ENCODE results near the gene UPF1.

Gene UPF1

GRCh38 chr19:18788529-18789421 lies 43.0 kb upstream of the UPF1 start:
- no peaks in the 10 kb centered on the region for H3K36me3 ChIP-seq (ENCODE audit: control insufficient read depth in 4 of 4, insufficient read depth in 4 of 4, low read length in 3 of 4)
- peaks cover 0 to 2% (median 0%) of the 10 kb centered on the region in 5 experiments for H3K9me3 ChIP-seq (ENCODE audit: control extremely low read depth in 1 of 5, control insufficient read depth in 4 of 5, insufficient read depth in 2 of 5, low read depth in 1 of 5, low read length in 4 of 5)
- CTCF ChIA-PET = interaction anchor here (1.2 kb wide), 1 partner anchor 58 kb away, joined by 3 read pairs; no protein-coding TSS in a partner anchor
- peaks cover 0 to 96% (median 38%) of the 10 kb centered on the region in 5 experiments for H3K27me3 ChIP-seq (replicated peaks in 2 of 5; ENCODE audit: control insufficient read depth in 4 of 5, insufficient read depth in 5 of 5, low read length in 4 of 5)
- H3K4me3 ChIP-seq (ENCODE audit: control insufficient read depth in 1 of 7, extremely low read depth in 1 of 7, insufficient read depth in 4 of 7, low read depth in 2 of 7, low read length in 6 of 7) = peak overlapping the region in 3 of 7 experiments; percentile 14 to 28 (median 17)
- H3K27ac ChIP-seq (ENCODE audit: insufficient read depth in 1 of 2, low read depth in 1 of 2, low read length in 2 of 2, poor library complexity in 1 of 2, severe bottlenecking in 2 of 2) = no peak overlapping the region
- POLR2A ChIA-PET = interaction anchor here (1.3 kb wide), 1 partner anchor 43 kb away, joined by 4 read pairs; the partner anchor contains the start of gene UPF1
- peaks cover 0 to 43% (median 30%) of the 10 kb centered on the region in 4 experiments for H3K4me1 ChIP-seq (ENCODE audit: control extremely low read depth in 1 of 4, control insufficient read depth in 4 of 4, insufficient read depth in 4 of 4, low read length in 3 of 4)
- WGBS (ENCODE audit: insufficient coverage) = 8% methylated on average over 42 of the region's 68 CpGs
- DNase-seq = no peak

- POLR2A ChIA-PET = interaction anchor here (1.3 kb wide), 1 partner anchor 42 kb away, joined by 4 read pairs; the partner anchor contains the start of gene UPF1
- Histone ChIP-seq H3K4me3 (ENCODE audit: control insufficient read depth in 1 of 7, extremely low read depth in 1 of 7, insufficient read depth in 4 of 7, low read depth in 2 of 7, low read length in 6 of 7) (peak overlapping the region in 3 of 7 experiments; percentile 28 to 58 (median 46)), H3K27ac (ENCODE audit: insufficient read depth in 1 of 2, low read depth in 1 of 2, low read length in 2 of 2, poor library complexity in 1 of 2, severe bottlenecking in 2 of 2) (no peak overlapping the region), H3K4me1 (ENCODE audit: control extremely low read depth in 1 of 4, control insufficient read depth in 4 of 4, insufficient read depth in 4 of 4, low read length in 3 of 4) (peaks cover 0 to 43% (median 30%) of the 10 kb centered on the region in 4 experiments), H3K36me3 (ENCODE audit: control insufficient read depth in 4 of 4, insufficient read depth in 4 of 4, low read length in 3 of 4) (no peaks in the 10 kb centered on the region), H3K27me3 (replicated peaks in 2 of 5; ENCODE audit: control insufficient read depth in 4 of 5, insufficient read depth in 5 of 5, low read length in 4 of 5) (peaks cover 0 to 96% (median 40%) of the 10 kb centered on the region in 5 experiments), H3K9me3 (ENCODE audit: control extremely low read depth in 1 of 5, control insufficient read depth in 4 of 5, insufficient read depth in 2 of 5, low read depth in 1 of 5, low read length in 4 of 5) (peaks cover 0 to 2% (median 0%) of the 10 kb centered on the region in 5 experiments)
- no peak for DNase-seq
- 1% methylated on average over 26 of the region's 38 CpGs for WGBS (ENCODE audit: insufficient coverage)
- CTCF ChIA-PET = no interaction called here
Observed at GRCh38 chr19:18789422-18789869, 42.3 kb upstream of the UPF1 start.

- Histone ChIP-seq H3K27ac (ENCODE audit: insufficient read depth in 1 of 2, low read depth in 1 of 2, low read length in 2 of 2, poor library complexity in 1 of 2, severe bottlenecking in 2 of 2) (no peak overlapping the region), H3K27me3 (replicated peaks in 2 of 5; ENCODE audit: control insufficient read depth in 4 of 5, insufficient read depth in 5 of 5, low read length in 4 of 5) (peaks cover 0 to 96% (median 43%) of the 10 kb centered on the region in 5 experiments), H3K4me1 (ENCODE audit: control extremely low read depth in 1 of 4, control insufficient read depth in 4 of 4, insufficient read depth in 4 of 4, low read length in 3 of 4) (peaks cover 0 to 43% (median 30%) of the 10 kb centered on the region in 4 experiments), H3K4me3 (ENCODE audit: control insufficient read depth in 1 of 7, extremely low read depth in 1 of 7, insufficient read depth in 4 of 7, low read depth in 2 of 7, low read length in 6 of 7) (peak overlapping the region in 3 of 7 experiments; percentile 42 to 58 (median 46)), H3K36me3 (ENCODE audit: control insufficient read depth in 4 of 4, insufficient read depth in 4 of 4, low read length in 3 of 4) (no peaks in the 10 kb centered on the region), H3K9me3 (ENCODE audit: control extremely low read depth in 1 of 5, control insufficient read depth in 4 of 5, insufficient read depth in 2 of 5, low read depth in 1 of 5, low read length in 4 of 5) (peaks cover 0 to 2% (median 0%) of the 10 kb centered on the region in 5 experiments)
- CTCF ChIA-PET = no interaction called here
- DNase-seq = peak; percentile 33 to 69 (median 61)
- WGBS (ENCODE audit: insufficient coverage) = under 1% methylated on average over 44 of the region's 65 CpGs
- POLR2A ChIA-PET = interaction anchor here (1.3 kb wide), 1 partner anchor 42 kb away, joined by 4 read pairs; the partner anchor contains the start of gene UPF1
Observed at GRCh38 chr19:18789883-18790565, 41.7 kb upstream of the UPF1 start.

GRCh38 chr19:18790566-18791314 lies 41.0 kb upstream of the UPF1 start, which contains the start of gene COMP:
TSS of gene COMP (minus strand) at chr19:18791305. CDS start at chr19:18791269, 36 bp downstream.
- ChIA-PET CTCF (no interaction called here), POLR2A (interaction anchor here (0.7 kb wide), 1 partner anchor 210 kb away, joined by 3 read pairs; no protein-coding TSS in a partner anchor)
- H3K4me3 ChIP-seq (ENCODE audit: control insufficient read depth in 1 of 7, extremely low read depth in 1 of 7, insufficient read depth in 4 of 7, low read depth in 2 of 7, low read length in 6 of 7) = peak within 1 kb of the TSS in 3 of 7 experiments; percentile 42 to 58 (median 46)
- DNase-seq = peak in 2 of 3 donors; percentile 43 to 44
- 2% methylated on average over 53 of the region's 61 CpGs for WGBS (ENCODE audit: insufficient coverage)
- H3K27ac ChIP-seq (ENCODE audit: insufficient read depth in 1 of 2, low read depth in 1 of 2, low read length in 2 of 2, poor library complexity in 1 of 2, severe bottlenecking in 2 of 2) = no peak within 1 kb of the TSS
- peaks cover 0 to 41% (median 27%) of the 10 kb centered on the region in 4 experiments for H3K4me1 ChIP-seq (ENCODE audit: control extremely low read depth in 1 of 4, control insufficient read depth in 4 of 4, insufficient read depth in 4 of 4, low read length in 3 of 4)
- no peaks in the 10 kb centered on the region for H3K36me3 ChIP-seq (ENCODE audit: control insufficient read depth in 4 of 4, insufficient read depth in 4 of 4, low read length in 3 of 4)
- peaks cover 0 to 97% (median 47%) of the 10 kb centered on the region in 5 experiments for H3K27me3 ChIP-seq (replicated peaks in 2 of 5; ENCODE audit: control insufficient read depth in 4 of 5, insufficient read depth in 5 of 5, low read length in 4 of 5)
- peaks cover 0 to 2% (median 0%) of the 10 kb centered on the region in 5 experiments for H3K9me3 ChIP-seq (ENCODE audit: control extremely low read depth in 1 of 5, control insufficient read depth in 4 of 5, insufficient read depth in 2 of 5, low read depth in 1 of 5, low read length in 4 of 5)

- H3K27me3 ChIP-seq (replicated peaks in 2 of 5; ENCODE audit: control insufficient read depth in 4 of 5, insufficient read depth in 5 of 5, low read length in 4 of 5) = peaks cover 0 to 97% (median 50%) of the 10 kb centered on the region in 5 experiments
- WGBS (ENCODE audit: insufficient coverage) = 0% methylated on average over 4 of the region's 21 CpGs
- CTCF ChIA-PET = no interaction called here
Observed at GRCh38 chr19:18791315-18791678, 40.5 kb upstream of the UPF1 start.

GRCh38 chr19:18792661-18793060 lies 39.1 kb upstream of the UPF1 start:
- Histone ChIP-seq H3K4me3 (ENCODE audit: control insufficient read depth in 1 of 7, extremely low read depth in 1 of 7, insufficient read depth in 4 of 7, low read depth in 2 of 7, low read length in 6 of 7) (no peak overlapping the region), H3K27me3 (replicated peaks in 2 of 5; ENCODE audit: control insufficient read depth in 4 of 5, insufficient read depth in 5 of 5, low read length in 4 of 5) (peaks cover 0 to 96% (median 46%) of the 10 kb centered on the region in 5 experiments), H3K4me1 (ENCODE audit: control extremely low read depth in 1 of 4, control insufficient read depth in 4 of 4, insufficient read depth in 4 of 4, low read length in 3 of 4) (peaks cover 0 to 37% (median 22%) of the 10 kb centered on the region in 4 experiments), H3K27ac (ENCODE audit: insufficient read depth in 1 of 2, low read depth in 1 of 2, low read length in 2 of 2, poor library complexity in 1 of 2, severe bottlenecking in 2 of 2) (no peak overlapping the region), H3K36me3 (ENCODE audit: control insufficient read depth in 4 of 4, insufficient read depth in 4 of 4, low read length in 3 of 4) (no peaks in the 10 kb centered on the region), H3K9me3 (ENCODE audit: control extremely low read depth in 1 of 5, control insufficient read depth in 4 of 5, insufficient read depth in 2 of 5, low read depth in 1 of 5, low read length in 4 of 5) (no peaks in the 10 kb centered on the region)
- DNase-seq = no peak
- WGBS (ENCODE audit: insufficient coverage) = 100% methylated on average over 3 of the region's 3 CpGs
- CTCF ChIA-PET = no interaction called here
- POLR2A ChIA-PET = no interaction called here

More at GRCh38 chr19:18791315-18791678, 40.5 kb upstream of the UPF1 start:
- peaks cover 0 to under 1% (median 0%) of the 10 kb centered on the region in 5 experiments for H3K9me3 ChIP-seq (ENCODE audit: control extremely low read depth in 1 of 5, control insufficient read depth in 4 of 5, insufficient read depth in 2 of 5, low read depth in 1 of 5, low read length in 4 of 5)
- POLR2A ChIA-PET = interaction anchor here (0.7 kb wide), 1 partner anchor 211 kb away, joined by 3 read pairs; no protein-coding TSS in a partner anchor
- H3K36me3 ChIP-seq (ENCODE audit: control insufficient read depth in 4 of 4, insufficient read depth in 4 of 4, low read length in 3 of 4) = no peaks in the 10 kb centered on the region
- H3K27ac ChIP-seq (ENCODE audit: insufficient read depth in 1 of 2, low read depth in 1 of 2, low read length in 2 of 2, poor library complexity in 1 of 2, severe bottlenecking in 2 of 2) = no peak overlapping the region
- no peak for DNase-seq
- peaks cover 0 to 41% (median 26%) of the 10 kb centered on the region in 4 experiments for H3K4me1 ChIP-seq (ENCODE audit: control extremely low read depth in 1 of 4, control insufficient read depth in 4 of 4, insufficient read depth in 4 of 4, low read length in 3 of 4)
- H3K4me3 ChIP-seq (ENCODE audit: control insufficient read depth in 1 of 7, extremely low read depth in 1 of 7, insufficient read depth in 4 of 7, low read depth in 2 of 7, low read length in 6 of 7) = peak overlapping the region in 1 of 7 experiments; percentile 4
